SK-N-SH (cell line): ENCODE data around the gene DDAH1. TPM values are rescaled to one million over a fixed set of nuclear protein-coding genes. Genes with fewer than 3 reads are reported as not detected.

ENCODE experiments used
- CTCF ChIA-PET: fragments of 300-600, 350-600 bp; formaldehyde crosslinking; extraction: SDS; loops from one replicate; lab custom pipeline; 2021; lab: Yijun Ruan, JAX
- POLR2A ChIA-PET: fragments of 350-600 bp; sonication (Branson Sonifier 250); formaldehyde crosslinking; extraction: SDS; loops from one replicate; lab custom pipeline; 2020; ENCODE audit warnings: antibody characterized with exemption, inconsistent platforms; lab: Yijun Ruan, JAX
- DNase-seq: peaks from one replicate; pipeline ENCODE4 v3.0.0; 2012
- H2AFZ ChIP-seq: fragments of 200-600 bp; sonication (generic); 2 replicates; pipeline ENCODE4 v1.8.1; 2016; ENCODE audit warnings: antibody characterized with exemption, mild to moderate bottlenecking, low read depth
- H3F3A ChIP-seq: fragments of 200-600 bp; sonication (generic); replicated peaks from 2 replicates; pipeline ENCODE3; 2016; ENCODE audit warnings: antibody characterized with exemption, mild to moderate bottlenecking; ENCODE audit not compliant: insufficient read depth
- H3K27ac ChIP-seq, 2 experiments: fragments of 200-500 bp in 1 of 2; fragments of 200-600 bp in 1 of 2; sonication (Bioruptor generic) in 1 of 2; sonication (generic), shearing (Covaris generic) in 1 of 2; 2 replicates each; pipeline versions ENCODE4 v1.5.1 to v1.6.1; 2014 to 2016; ENCODE audit warnings: low read depth in 2 of 2, inconsistent platforms in 1 of 2, low read length in 1 of 2, mild to moderate bottlenecking in 1 of 2, mixed read lengths in 1 of 2
- H3K27me3 ChIP-seq: fragments of 200-600 bp; sonication (generic), shearing (Covaris generic); 2 replicates; pipeline ENCODE4 v1.6.1; 2016; ENCODE audit warnings: mixed run types; ENCODE audit not compliant: insufficient read depth
- H3K36me3 ChIP-seq, 2 experiments: fragments of 200-500 bp in 1 of 2; fragments of 200-600 bp in 1 of 2; sonication (Bioruptor generic) in 1 of 2; sonication (generic) in 1 of 2; replicated peaks in 1 of 2; 2 replicates each; pipeline versions ENCODE3 to v1.5.1; 2014 to 2016; ENCODE audit warnings: low read length in 1 of 2, mild to moderate bottlenecking in 1 of 2; ENCODE audit not compliant: insufficient read depth in 2 of 2, control insufficient read depth in 1 of 2
- H3K4me1 ChIP-seq, 2 experiments: fragments of 200-500 bp in 1 of 2; fragments of 200-600 bp in 1 of 2; sonication (Bioruptor generic) in 1 of 2; sonication (generic), shearing (Covaris generic) in 1 of 2; 2 replicates each; pipeline versions ENCODE4 v1.5.1 to v1.6.1; 2014 to 2016; ENCODE audit warnings: low read depth in 1 of 2, low read length in 1 of 2, mixed run types in 1 of 2; ENCODE audit not compliant: insufficient read depth in 2 of 2, control insufficient read depth in 1 of 2
- H3K4me2 ChIP-seq: fragments of 200-600 bp; sonication (generic), shearing (Covaris generic); 2 replicates; pipeline ENCODE4 v1.6.1; 2017; ENCODE audit warnings: mixed run types
- H3K4me3 ChIP-seq, 2 experiments: fragments of 200-500 bp in 1 of 2; fragments of 200-600 bp in 1 of 2; sonication (Bioruptor generic) in 1 of 2; sonication (generic), shearing (Covaris generic) in 1 of 2; 2 replicates each; pipeline versions ENCODE4 v1.5.1 to v1.8.1; 2014 to 2016; ENCODE audit warnings: low read depth in 2 of 2, inconsistent platforms in 1 of 2, low read length in 1 of 2, mild to moderate bottlenecking in 1 of 2, mixed read lengths in 1 of 2, moderate library complexity in 1 of 2
- H3K79me2 ChIP-seq: fragments of 200-600 bp; sonication (generic); 2 replicates; pipeline ENCODE4 v1.8.1; 2017; ENCODE audit warnings: mild to moderate bottlenecking; ENCODE audit not compliant: insufficient read depth
- H3K9ac ChIP-seq: fragments of 200-600 bp; sonication (generic); 2 replicates; pipeline ENCODE4 v1.6.1; 2017; ENCODE audit warnings: mixed run types
- H3K9me2 ChIP-seq: fragments of 200-600 bp; sonication (generic); 2 replicates; pipeline ENCODE4 v1.6.1; 2017; ENCODE audit warnings: mixed run types
- H3K9me3 ChIP-seq: fragments of 200-600 bp; sonication (generic); 2 replicates; pipeline ENCODE4 v1.6.1; 2017; ENCODE audit warnings: mixed run types, mild to moderate bottlenecking, moderate library complexity
- H4K20me1 ChIP-seq: fragments of 200-600 bp; sonication (generic); 2 replicates; pipeline ENCODE4 v1.6.1; 2017; ENCODE audit warnings: mild to moderate bottlenecking, mixed run types; ENCODE audit not compliant: insufficient read depth
- CTCF ChIP-seq: fragments of 200-600 bp; sonication (generic); IDR thresholded peaks from 2 replicates; pipeline ENCODE4 v1.6.1; 2017; ENCODE audit warnings: antibody characterized with exemption, mild to moderate bottlenecking, moderate library complexity
- ELF1 ChIP-seq: IDR thresholded peaks from 2 replicates; pipeline ENCODE4 v1.4.0; 2012
- EP300 ChIP-seq, 2 experiments: IDR thresholded peaks; 2 replicates each; pipeline versions ENCODE4 v1.4.0 to v1.6.1; 2012; ENCODE audit warnings: borderline replicate concordance in 1 of 2, low read depth in 1 of 2, low read length in 1 of 2
- EZH2phosphoT487 ChIP-seq: fragments of 200-600 bp; sonication (generic); IDR thresholded peaks from 2 replicates; pipeline ENCODE4 v1.6.1; 2017; ENCODE audit warnings: low read depth, mixed run types, mild to moderate bottlenecking, antibody characterized with exemption, moderate library complexity, borderline replicate concordance
- FOSL2 ChIP-seq: IDR thresholded peaks from 2 replicates; pipeline ENCODE4 v1.4.0; 2012; ENCODE audit warnings: low read depth, mild to moderate bottlenecking, moderate library complexity, borderline replicate concordance
- GATA2 ChIP-seq: sonication (generic); formaldehyde crosslinking; IDR thresholded peaks from 2 replicates; pipeline ENCODE4 v1.5.0; 2020; ENCODE audit warnings: mild to moderate bottlenecking, missing genetic modification reagents
- IRF3 ChIP-seq: fragments of 150-350 bp; IDR thresholded peaks from 2 replicates; pipeline ENCODE4 v1.6.1; 2016; ENCODE audit warnings: mild to moderate bottlenecking, low read depth, low read length
- NRF1 ChIP-seq: IDR thresholded peaks from 2 replicates; pipeline ENCODE4 v1.6.1; 2012; ENCODE audit warnings: low read depth, mild to moderate bottlenecking, low read length
- RCOR1 ChIP-seq: fragments of 150-350 bp; IDR thresholded peaks from 2 replicates; pipeline ENCODE4 v1.6.1; 2017; ENCODE audit warnings: antibody characterized with exemption, low read length
- REST ChIP-seq: IDR thresholded peaks from 2 replicates; pipeline ENCODE4 v1.6.1; 2012; ENCODE audit warnings: mild to moderate bottlenecking, low read depth, low read length, moderate library complexity
- TCF12 ChIP-seq: IDR thresholded peaks from 2 replicates; pipeline ENCODE4 v1.4.0; 2012
- USF1 ChIP-seq: IDR thresholded peaks from 2 replicates; pipeline ENCODE4 v1.4.0; 2012; ENCODE audit warnings: low read depth, borderline replicate concordance
- YY1 ChIP-seq: IDR thresholded peaks from 2 replicates; pipeline ENCODE4 v1.4.0; 2012; ENCODE audit warnings: low read depth, mild to moderate bottlenecking
- ZBTB33 ChIP-seq: IDR thresholded peaks from 2 replicates; pipeline ENCODE4 v1.4.0; 2012; ENCODE audit warnings: low read depth, borderline replicate concordance
- WGBS: methylation state at CpG from one replicate; pipeline ENCODE4 v1.1.6; 2017; ENCODE audit warnings: low lambda C conversion rate; 5-methylcytosine and 5-hydroxymethylcytosine counted together
- polyA plus RNA-seq, 3 experiments: library from polyadenylated mRNA; depleted of rRNA; stranded (reverse); fragments of >200 nt; gene quantifications; 2 replicates each; pipeline ENCODE4 v1.2.3, GENCODE V29; 2012

DDAH1 gene
- polyA plus RNA-seq, 1 of the 3 experiments (the other 2 are of a cell fraction): 64.3 TPM

GRCh38 chr1:85283475-85284199 is 181.3 kb downstream of the DDAH1 start (continued):
- no peak for TF ChIP-seq IRF3
- TF ChIP-seq GATA2 (CRISPR knock-in tag): no peak
- no peak for TF ChIP-seq ELF1

- DNase-seq: no peak
- H3K9ac ChIP-seq: no peak overlapping the region
- H2AFZ ChIP-seq: no peak overlapping the region
- no peaks in the 10 kb centered on the region for H3K27me3 ChIP-seq
- H3K4me2 ChIP-seq: no peak overlapping the region
- H3K36me3 ChIP-seq: no peaks in the 10 kb centered on the region
- H3K4me1 ChIP-seq: peaks cover 9 to 13% of the 10 kb centered on the region in 2 experiments; a peak in 2 of 4 replicates
- H3K27ac ChIP-seq: no peak overlapping the region
- TF ChIP-seq RCOR1 (no peak), EP300 (IDR thresholded peaks at IDR 0.05; ENCODE audit: borderline replicate concordance in 1 of 2, low read depth in 1 of 2, low read length in 1 of 2) (no peak), CTCF (no peak; the same call in 1 of the 2 replicates), EZH2phosphoT487 (no peak), FOSL2 (no peak), TCF12 (no peak)
- TF ChIP-seq, all 33 proteins: peak for 0
- POLR2A ChIA-PET: no interaction called here
- Histone ChIP-seq H3F3A (peaks cover 26% of the 10 kb centered on the region), H3K79me2 (no peaks in the 10 kb centered on the region), H3K4me3 (no peak overlapping the region), H3K9me3 (no peaks in the 10 kb centered on the region), H4K20me1 (no peaks in the 10 kb centered on the region), H3K9me2 (no peaks in the 10 kb centered on the region)
- 83% methylated on average over 1 of the region's 1 CpG for WGBS
- CTCF ChIA-PET: interaction anchor here (2.0 kb wide), 1 partner anchor 337 kb away, joined by 5 read pairs; no protein-coding TSS in a partner anchor
These were observed 182.5 kb downstream of the DDAH1 start for GRCh38 chr1:85282424-85282823.

GRCh38 chr1:85280636-85281035 is 184.3 kb downstream of the DDAH1 start:
- H3K36me3 ChIP-seq: no peaks in the 10 kb centered on the region
- peaks cover 23% of the 10 kb centered on the region for H3F3A ChIP-seq
- no peak overlapping the region for H2AFZ ChIP-seq
- ChIA-PET POLR2A (no interaction called here), CTCF (interaction anchor here (1.9 to 2.0 kb wide), 2 partner anchors 28 to 335 kb away, joined by 5 to 6 read pairs; no protein-coding TSS in a partner anchor)
- DNase-seq: no peak
- H3K27me3 ChIP-seq: no peaks in the 10 kb centered on the region
- peaks cover 6% of the 10 kb centered on the region for H3K79me2 ChIP-seq
- no peaks in the 10 kb centered on the region for H4K20me1 ChIP-seq
- H3K4me2 ChIP-seq: no peak overlapping the region
- H3K4me3 ChIP-seq: no peak overlapping the region
- no peaks in the 10 kb centered on the region for H3K9me2 ChIP-seq
- WGBS: 88% methylated on average over 4 of the region's 4 CpGs
- H3K9ac ChIP-seq: no peak overlapping the region
- H3K9me3 ChIP-seq: no peaks in the 10 kb centered on the region
- no peak overlapping the region for H3K27ac ChIP-seq
- H3K4me1 ChIP-seq: peaks cover 12 to 13% of the 10 kb centered on the region in 2 experiments; a peak in 2 of 4 replicates
- TF ChIP-seq YY1: no peak
- no peak for TF ChIP-seq FOSL2
- no peak for TF ChIP-seq ZBTB33
- no peak for TF ChIP-seq USF1
- TF ChIP-seq REST: no peak
- no peak for TF ChIP-seq EZH2phosphoT487
- TF ChIP-seq NRF1: no peak
